ENCODE data around the gene TPP2.

TPP2 gene

GRCh38 chr13:102658660-102659059 lies 61.9 kb downstream of the TPP2 start:
- no peak for DNase-seq

GRCh38 chr13:102659168-102659713 lies 62.5 kb downstream of the TPP2 start:
- DNase-seq = no peak

GRCh38 chr13:102667023-102667422 lies 70.2 kb downstream of the TPP2 start:
- DNase-seq = no peak

- DNase-seq = no peak
Measured at GRCh38 chr13:102667911-102668310, 71.1 kb downstream of the TPP2 start.

GRCh38 chr13:102670130-102670529 lies 73.3 kb downstream of the TPP2 start:
- no peak for DNase-seq

GRCh38 chr13:102675115-102675514 lies 78.3 kb downstream of the TPP2 start:
- no peak for DNase-seq

GRCh38 chr13:102677122-102677521 lies 80.3 kb downstream of the TPP2 start:
- no peak for DNase-seq

- DNase-seq = no peak
Measured at GRCh38 chr13:102678339-102679107, 81.7 kb downstream of the TPP2 start.

- no peak for DNase-seq
Measured at GRCh38 chr13:102679449-102680132, 82.8 kb downstream of the TPP2 start.

- no peak for DNase-seq
Measured at GRCh38 chr13:102680133-102680717, 83.4 kb downstream of the TPP2 start.

- DNase-seq = peak; percentile 49 to 68
Measured at GRCh38 chr13:102680842-102681740, 84.3 kb downstream of the TPP2 start.

- DNase-seq = no peak
Measured at GRCh38 chr13:102682211-102682610, 85.4 kb downstream of the TPP2 start.

GRCh38 chr13:102682727-102683126 lies 85.9 kb downstream of the TPP2 start:
- peak in 1 of 2 donors; percentile 3 for DNase-seq

- DNase-seq = no peak
Measured at GRCh38 chr13:102683637-102684036, 86.9 kb downstream of the TPP2 start.

- DNase-seq = no peak
Measured at GRCh38 chr13:102686024-102686423, 89.2 kb downstream of the TPP2 start.

- DNase-seq = no peak
Measured at GRCh38 chr13:102687520-102687919, 90.7 kb downstream of the TPP2 start.

GRCh38 chr13:102688306-102688973 lies 91.7 kb downstream of the TPP2 start:
- DNase-seq = no peak

GRCh38 chr13:102690883-102691282 lies 94.1 kb downstream of the TPP2 start:
- no peak for DNase-seq

GRCh38 chr13:102692491-102692826 lies 95.7 kb downstream of the TPP2 start:
- DNase-seq = no peak

- DNase-seq = no peak
Measured at GRCh38 chr13:102693250-102693649, 96.5 kb downstream of the TPP2 start.

GRCh38 chr13:102693776-102694175 lies 97.0 kb downstream of the TPP2 start:
- no peak for DNase-seq

GRCh38 chr13:102694937-102695336 lies 98.2 kb downstream of the TPP2 start, which contains the start of gene METTL21C:
Gene METTL21C (minus strand): TSS chr13:102695044. CDS start chr13:102694498, 546 bp downstream.
- DNase-seq = no peak

All from inflammatory macrophage (primary cell).